ENCODE results near the gene RHOXF1. TPM values are rescaled to one million over a fixed set of nuclear protein-coding genes. Genes with fewer than 3 reads are reported as not detected.
"Not testable (repeated sequence)": the region's sequence is repeated elsewhere in the genome, so short reads cannot be mapped to it uniquely, and the experiment has no call there.

The RHOXF1 gene
- total RNA-seq, 2 donors from 2014 or later: 0.37 to 0.46 TPM

- not testable (repeated sequence) for H3K36me3 ChIP-seq (ENCODE audit: control insufficient read depth, insufficient read depth, low read length); H3K27ac Mint-ChIP-seq; H3K27me3 Mint-ChIP-seq (ENCODE audit: insufficient read depth); H3K4me3 Mint-ChIP-seq; H3K27ac ChIP-seq (ENCODE audit: low read depth, low read length); H3K36me3 Mint-ChIP-seq (ENCODE audit: low read depth); H3K9ac ChIP-seq (ENCODE audit: extremely low read depth, low read length, poor library complexity, severe bottlenecking); H3K4me3 ChIP-seq (ENCODE audit: low read length); H3K4me1 ChIP-seq (ENCODE audit: control insufficient read depth, insufficient read depth, low read length); H3K27me3 ChIP-seq (ENCODE audit: control insufficient read depth, insufficient read depth, low read length, poor library complexity, severe bottlenecking); H3K4me1 Mint-ChIP-seq; H3K9me3 Mint-ChIP-seq; H3K9me3 ChIP-seq (ENCODE audit: control insufficient read depth, low read length)
- DNase-seq: peak; percentile 56
- 100% methylated on average over 1 of the region's 1 CpG; no CpG with 5 or more reads in 1 of the 2 experiments for WGBS, 2 experiments (ENCODE audit: insufficient coverage in 1 of 2, insufficient read length in 1 of 2)
- peak; percentile 27 for TF ChIP-seq CTCF (conservative IDR thresholded peaks at IDR 0.05)
Measured at GRCh38 chrX:120066169-120066568, 49.5 kb downstream of the RHOXF1 start.

Other genes starting within 250 kb of the RHOXF1 start
- gene RNF113A, start 244.2 kb downstream of the RHOXF1 start, total RNA-seq: 1 to 10 TPM; 9.3 to 9.8 TPM
- 10 to 100 TPM; 63.9 to 87.5 TPM for gene NDUFA1, start 244.1 kb downstream of the RHOXF1 start, total RNA-seq
- gene AKAP14, start 220.0 kb downstream of the RHOXF1 start, total RNA-seq: under 1 TPM in 1 of 2 donors, not detected in 1; 0.79 TPM
- 10 to 100 TPM in 1 of 2 donors, 1 to 10 TPM in 1; 7.7 to 10.8 TPM for gene NKAP, start 172.2 kb downstream of the RHOXF1 start, total RNA-seq
- gene RHOXF2B, start 38.2 kb downstream of the RHOXF1 start, total RNA-seq: not detected
- not detected for gene RHOXF2, start 42.7 kb upstream of the RHOXF1 start, total RNA-seq
- gene ZBTB33, start 134.9 kb upstream of the RHOXF1 start, total RNA-seq: 10 to 100 TPM; 19.0 to 19.2 TPM
- gene TMEM255A, start 195.5 kb upstream of the RHOXF1 start, total RNA-seq: under 1 TPM; 0.22 to 0.35 TPM
- gene ATP1B4, start 246.2 kb upstream of the RHOXF1 start, total RNA-seq: not detected